Ecto neural progenitor cell (in vitro differentiated cells): ENCODE measurements around the gene TMEM163.
"Not testable (repeated sequence)": the region's sequence is repeated elsewhere in the genome, so short reads cannot be mapped to it uniquely, and the experiment has no call there.

Experiments
- DNase-seq: peaks from one replicate; pipeline ENCODE4 v3.0.0-alpha.2; 2018; ENCODE audit warnings: low spot score

TMEM163 gene

DNA sequence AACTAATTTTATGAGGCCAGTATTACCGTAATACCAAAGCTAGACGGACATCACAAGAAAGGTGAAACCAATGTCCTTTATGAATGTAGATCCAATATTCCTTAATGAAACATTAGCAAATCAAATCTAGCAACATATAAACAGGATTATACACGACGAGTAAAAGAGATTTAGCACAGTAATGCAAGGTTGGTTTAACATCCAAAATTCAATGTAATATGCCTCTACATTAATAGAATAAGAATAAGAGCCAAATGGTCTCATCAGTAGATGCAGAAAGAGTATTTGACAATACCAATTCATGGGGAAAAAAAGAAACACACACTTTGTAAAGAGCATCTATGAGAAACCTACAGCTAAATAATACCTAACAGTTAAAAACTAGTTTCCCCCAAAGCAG is 99.5 kb downstream of the TMEM163 start:
- DNase-seq, result no peak

DNA sequence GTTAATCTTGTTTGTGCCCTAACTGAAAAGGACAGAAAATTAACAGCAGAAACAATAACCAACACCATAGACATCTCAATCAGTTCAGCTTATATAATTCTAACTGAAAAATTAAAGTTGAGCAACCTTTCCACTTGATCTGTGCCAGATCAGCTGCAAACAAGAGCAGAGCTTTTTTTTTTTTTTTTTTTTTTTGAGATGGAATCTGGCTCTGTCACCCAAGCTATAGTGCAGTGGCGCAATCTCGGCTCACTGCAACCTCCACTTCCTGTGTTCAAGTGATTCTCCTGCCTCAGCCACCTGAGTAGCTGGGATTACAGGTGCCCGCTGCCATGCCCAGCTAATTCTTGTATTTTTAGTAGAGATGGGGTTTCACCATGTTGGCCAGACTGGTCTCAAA is 103.3 kb downstream of the TMEM163 start:
- not testable (repeated sequence) for DNase-seq

DNA sequence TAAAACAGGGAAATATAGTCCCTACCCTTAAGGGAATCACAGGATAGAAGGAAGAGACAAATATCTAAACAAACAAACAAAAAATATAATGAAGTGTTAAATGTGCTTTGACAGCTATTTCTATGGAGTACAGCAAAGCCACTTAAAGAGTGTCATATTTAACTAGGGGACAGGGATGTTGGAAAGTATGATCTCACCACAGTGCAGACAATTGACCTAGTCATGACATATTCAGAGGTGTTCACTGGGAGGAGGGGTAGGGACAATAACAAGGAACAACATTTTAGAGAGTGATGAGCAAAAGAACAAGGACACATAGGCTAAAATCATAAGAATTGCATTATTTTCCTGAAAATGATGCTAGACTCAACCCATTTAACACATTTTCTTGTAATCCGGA is 107.5 kb downstream of the TMEM163 start:
- no peak for DNase-seq

DNA sequence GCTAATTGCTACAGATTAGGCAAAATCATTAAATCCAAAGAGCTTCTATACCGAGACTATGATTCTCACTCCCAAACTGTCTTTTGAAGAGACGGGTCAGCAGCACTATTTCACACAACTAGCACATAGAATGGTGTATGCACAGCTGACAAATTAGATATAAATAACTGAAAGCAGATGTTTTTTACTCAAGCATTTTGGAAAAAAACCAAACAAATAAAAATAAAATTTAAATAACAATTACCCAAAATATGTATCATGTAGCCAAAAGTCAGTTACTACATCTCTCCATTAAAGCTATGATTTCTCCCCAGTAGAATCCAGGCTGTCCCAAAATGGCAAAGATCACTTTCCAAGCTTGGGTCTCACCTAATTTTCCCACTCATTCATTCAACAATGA is 107.9 kb downstream of the TMEM163 start:
- DNase-seq, result no peak

DNA sequence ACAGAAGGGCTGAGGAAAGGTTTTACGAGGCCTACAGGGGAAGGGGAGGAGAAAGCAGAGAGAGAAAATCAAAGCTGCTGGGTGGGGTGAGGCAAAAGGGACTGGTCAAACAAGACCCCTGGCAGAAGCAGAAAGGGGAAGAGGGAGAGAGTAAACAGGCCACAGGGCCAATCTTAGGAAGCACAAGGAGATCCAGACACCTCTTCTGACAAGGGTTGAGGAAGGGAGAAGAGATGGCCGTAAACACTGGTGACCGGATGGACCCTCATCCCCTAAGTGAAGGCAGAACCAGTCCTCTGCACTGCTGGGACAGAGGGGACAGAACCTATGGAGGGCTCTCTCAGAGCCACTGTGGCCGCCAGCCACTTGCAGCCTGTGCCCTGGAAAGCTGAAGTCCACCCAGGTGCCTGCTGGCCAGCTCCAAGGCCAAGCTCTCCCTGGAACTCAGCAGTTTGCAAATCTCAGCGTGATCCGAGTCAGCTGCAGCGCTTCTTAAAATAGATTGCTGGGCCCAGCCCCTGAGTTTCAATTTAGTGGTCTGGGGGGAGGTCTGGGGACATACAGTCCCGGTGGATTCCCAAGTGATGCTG is 108.8 kb downstream of the TMEM163 start:
- DNase-seq, result no peak

DNA sequence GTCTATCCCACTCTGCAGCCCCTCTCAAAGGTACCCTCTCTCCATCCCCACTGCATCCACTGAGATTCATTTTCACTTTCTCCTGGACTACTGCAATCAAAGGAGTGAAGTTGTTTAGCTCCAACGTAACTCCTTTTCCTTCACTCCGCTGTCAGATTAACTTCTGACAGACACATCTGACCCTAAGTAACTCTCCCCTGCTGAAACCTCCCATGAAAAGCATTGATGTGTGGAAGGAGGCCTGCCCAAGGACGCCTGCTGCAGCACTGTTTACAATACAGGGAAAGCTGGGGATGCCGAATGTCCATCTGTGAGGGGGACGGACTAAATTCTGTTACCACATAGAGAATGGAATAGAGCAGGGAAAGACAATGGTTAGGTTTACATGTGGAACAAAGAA is 114.8 kb downstream of the TMEM163 start:
- no peak for DNase-seq

DNA sequence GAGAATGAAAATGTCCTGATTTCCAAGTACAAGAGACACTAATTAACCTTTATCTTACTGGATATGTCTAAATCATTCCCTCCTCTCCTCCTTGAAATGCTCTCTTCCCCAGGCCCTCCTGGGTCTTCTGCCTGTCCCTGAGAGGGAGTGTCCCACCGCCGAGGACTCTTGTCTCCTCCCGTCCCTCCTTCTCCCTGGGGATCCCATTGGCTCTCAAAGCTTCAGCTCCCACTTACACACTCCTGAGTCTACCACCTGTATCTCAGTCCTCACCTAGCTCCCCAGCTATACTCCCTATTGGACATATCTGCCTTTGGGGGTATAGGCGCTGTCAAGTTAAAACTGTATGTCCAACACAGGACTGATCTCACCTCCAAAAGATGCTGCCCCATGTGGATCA is 116.1 kb downstream of the TMEM163 start:
- peak; percentile 11 for DNase-seq

DNA sequence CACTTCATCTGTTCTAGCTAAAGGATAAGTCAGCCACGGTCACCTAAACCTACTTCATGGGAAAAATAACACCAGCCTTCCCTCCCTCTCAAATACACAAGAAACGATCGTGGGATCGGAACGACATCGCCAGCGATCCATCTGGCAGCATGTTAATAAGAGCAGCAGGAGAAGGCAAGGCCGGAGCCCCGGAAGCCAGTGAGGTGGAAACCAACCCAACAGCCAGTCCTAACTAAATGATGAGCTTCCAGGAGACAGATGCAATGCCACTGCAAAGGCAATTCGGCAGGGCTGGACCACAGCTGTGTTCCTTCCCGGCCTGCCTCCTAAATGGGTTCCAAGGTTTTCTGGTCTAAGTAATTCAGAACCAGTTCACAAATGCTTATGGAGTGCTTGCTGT is 117.5 kb downstream of the TMEM163 start:
- DNase-seq, result peak; percentile 27

DNA sequence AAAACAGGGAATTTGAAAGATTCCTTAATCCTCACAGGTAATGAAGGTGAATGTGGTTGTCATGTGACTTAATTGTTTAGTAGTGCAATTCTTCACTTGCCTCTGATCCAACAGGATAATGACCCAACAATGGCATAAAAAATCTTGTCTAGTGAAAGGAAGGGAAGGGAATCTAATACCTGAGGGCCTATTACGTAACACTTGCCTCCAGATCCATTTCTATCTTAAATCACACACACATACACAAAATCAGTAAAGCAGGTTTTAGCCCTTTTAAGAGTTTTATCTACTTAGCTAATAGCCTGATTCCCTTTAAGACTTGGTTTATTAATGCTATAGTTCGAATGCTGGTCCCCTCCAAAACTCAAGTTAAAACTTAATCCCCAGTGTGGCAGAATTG is 118.6 kb downstream of the TMEM163 start:
- DNase-seq, result no peak

DNA sequence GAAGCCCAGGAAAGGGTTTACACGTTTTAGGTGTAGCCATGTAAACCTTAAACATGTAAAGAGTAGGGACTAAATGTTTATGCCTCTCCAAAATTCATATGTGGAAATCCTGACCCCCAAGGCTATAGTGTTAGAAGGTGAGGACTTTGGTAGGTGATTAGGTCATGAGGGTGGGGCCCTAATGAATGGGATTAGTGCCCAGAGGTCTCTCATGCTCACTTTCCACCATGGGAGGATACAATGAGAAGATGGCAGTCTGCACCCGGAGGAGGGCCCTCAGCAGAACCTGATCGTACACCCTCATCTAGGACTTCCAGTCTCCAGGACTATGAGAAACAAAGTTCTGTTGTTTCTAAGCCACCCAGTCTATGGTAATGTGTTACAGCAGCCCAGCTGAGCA is 119.6 kb downstream of the TMEM163 start:
- peak; percentile 7 for DNase-seq

DNA sequence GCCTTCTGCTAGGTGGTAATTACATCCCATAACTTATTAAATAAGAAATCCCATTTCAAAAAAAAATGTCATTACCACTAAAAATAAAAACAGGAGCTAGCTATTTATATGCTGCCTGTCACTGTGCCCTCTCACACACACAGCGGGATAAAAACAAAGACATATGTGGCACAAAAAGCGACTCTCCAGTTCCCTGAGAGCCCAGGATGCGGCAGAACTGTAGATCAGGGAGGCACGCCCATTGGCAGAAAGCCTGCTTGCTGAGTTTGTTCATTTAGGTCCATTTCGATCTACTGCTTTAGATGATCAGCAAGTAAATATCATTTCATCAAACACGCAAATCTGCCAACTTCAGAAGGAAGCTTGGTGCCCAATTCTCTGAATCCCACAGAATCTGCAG is 124.4 kb downstream of the TMEM163 start:
- DNase-seq, result no peak

DNA sequence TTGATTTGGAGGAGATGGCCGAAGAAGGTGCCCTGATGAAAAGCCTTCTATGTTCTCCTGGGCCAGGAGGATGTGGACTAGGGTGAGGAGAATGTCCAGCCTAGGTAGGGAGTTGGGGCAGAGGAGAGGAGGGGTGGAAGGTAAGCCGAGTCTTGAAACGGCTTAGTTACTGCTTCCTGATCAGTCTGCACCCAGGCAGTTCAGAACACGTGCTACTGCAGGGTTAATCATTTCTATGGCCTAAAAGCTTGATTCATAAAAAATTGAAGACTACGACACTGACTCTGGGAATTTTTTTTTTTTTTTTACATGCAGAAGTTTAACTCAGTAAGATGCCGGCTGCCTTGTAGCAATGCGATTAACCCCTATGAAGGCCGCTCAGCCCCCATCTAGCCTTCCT is 125.3 kb downstream of the TMEM163 start:
- no peak for DNase-seq

DNA sequence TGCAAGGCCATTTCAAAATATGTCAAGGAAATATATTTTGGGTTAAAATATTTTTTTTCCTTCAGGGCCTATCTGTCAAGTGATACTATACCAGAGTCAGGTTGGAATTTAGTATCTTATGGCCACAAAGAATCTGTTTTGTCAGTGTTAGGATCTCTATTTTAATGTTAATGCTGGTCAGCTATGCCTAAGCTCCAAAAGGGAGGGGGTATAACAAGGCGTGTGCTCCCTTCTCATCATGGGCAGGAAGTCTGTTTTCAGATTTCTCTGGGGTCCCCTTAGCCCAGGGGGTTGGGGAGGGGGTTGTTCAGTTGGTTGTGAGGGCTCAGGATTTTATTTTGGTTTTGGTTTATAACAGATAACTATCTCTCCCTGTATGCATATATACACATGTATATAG is 126.4 kb downstream of the TMEM163 start:
- no peak for DNase-seq

DNA sequence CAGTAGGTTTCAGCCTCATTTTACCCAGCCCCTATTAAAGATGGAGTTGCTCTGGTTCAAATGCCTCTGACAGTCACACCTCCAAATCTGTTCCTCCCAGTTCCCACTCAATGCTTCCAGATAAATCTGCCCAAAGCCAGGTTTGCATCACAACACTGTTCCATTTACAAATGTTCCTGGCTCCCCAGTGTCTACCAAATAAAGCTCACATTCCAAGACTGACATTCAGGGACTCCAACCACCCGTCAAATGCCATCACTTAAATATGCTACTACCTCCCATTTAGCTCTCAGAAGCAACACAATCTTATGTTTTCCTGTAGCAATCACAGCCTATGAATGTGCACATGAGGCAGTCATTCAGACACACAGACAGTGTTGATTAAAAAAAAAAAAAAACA is 127.3 kb downstream of the TMEM163 start:
- DNase-seq, result no peak

DNA sequence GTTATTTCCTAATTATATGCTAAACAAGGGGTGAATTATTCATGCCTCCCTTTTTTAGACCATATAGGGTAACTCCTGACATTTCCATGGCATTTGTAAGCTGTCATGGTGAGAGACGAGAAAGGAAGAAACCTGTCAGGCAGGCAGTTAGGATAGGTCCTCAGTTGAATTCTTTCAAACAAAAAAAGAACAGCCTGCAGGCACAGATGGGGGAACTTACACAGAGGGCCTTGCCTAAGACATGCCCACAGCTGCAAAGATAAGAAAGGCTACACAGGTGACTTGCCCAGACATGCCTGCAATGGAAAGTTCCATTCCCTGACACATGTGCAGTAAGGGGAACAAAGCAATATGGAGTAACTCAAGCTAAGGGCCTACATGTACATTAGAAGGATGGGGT is 128.1 kb downstream of the TMEM163 start:
- DNase-seq, result no peak

DNA sequence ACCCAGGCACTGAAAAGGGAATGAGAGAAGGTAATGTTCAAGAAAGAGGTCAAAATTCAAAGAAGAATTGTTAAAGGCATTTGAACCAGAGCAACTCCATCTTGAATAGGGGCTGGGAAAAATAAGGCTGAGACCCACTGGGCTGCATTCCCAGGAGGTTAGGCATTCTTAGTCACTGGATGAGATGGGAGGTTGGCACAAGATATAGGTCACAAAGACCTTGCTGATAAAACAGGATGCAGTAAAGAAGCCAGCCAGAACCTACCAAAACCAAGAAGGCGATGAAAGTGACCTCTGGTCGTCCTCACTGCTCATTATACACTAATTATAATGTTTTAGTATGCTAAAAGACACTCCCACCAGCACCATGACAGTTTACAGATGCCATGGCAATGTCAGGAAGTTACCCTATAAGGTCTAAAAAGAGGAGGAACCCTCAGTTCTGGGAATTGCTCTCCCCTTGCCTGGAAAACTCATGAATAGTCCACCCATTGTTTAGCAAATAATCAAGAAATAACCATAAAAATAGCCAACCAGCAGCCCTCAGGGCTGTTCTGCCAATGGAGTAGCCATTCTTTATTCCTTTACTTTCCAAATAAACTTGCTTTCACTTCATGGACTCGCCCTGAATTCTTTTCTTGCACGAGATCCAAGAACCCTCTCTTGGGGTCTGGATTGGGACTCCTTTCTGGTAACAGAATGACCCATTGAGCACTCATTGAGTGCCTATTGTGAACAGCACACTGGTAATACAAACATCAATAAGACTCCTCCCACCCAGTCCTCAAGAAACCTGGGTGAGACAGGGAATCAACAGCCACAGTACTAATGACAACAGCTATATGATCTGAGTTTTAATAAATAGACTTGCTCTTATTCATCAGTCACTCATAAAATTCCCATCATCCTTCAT is 129.4 kb downstream of the TMEM163 start:
- not testable (repeated sequence) for DNase-seq

DNA sequence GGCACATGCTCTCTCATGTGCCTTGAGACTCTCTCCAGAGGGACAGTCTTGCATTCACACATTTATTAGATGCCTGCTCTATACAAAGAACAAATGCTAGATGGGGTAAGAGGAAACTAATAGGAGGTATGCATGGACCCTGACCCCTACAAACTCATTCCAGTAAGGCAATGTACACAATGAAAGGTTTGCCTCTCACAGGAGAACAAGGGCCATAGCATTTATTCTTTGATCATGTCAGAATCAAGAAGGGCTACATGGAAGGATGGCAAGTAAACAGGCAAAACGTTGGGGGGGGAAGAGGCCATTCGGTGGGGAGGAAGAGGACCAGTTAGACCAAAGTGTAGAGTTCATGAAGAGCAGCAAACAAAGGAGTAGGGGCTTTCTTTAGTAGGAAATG is 130.2 kb downstream of the TMEM163 start:
- DNase-seq, result no peak

DNA sequence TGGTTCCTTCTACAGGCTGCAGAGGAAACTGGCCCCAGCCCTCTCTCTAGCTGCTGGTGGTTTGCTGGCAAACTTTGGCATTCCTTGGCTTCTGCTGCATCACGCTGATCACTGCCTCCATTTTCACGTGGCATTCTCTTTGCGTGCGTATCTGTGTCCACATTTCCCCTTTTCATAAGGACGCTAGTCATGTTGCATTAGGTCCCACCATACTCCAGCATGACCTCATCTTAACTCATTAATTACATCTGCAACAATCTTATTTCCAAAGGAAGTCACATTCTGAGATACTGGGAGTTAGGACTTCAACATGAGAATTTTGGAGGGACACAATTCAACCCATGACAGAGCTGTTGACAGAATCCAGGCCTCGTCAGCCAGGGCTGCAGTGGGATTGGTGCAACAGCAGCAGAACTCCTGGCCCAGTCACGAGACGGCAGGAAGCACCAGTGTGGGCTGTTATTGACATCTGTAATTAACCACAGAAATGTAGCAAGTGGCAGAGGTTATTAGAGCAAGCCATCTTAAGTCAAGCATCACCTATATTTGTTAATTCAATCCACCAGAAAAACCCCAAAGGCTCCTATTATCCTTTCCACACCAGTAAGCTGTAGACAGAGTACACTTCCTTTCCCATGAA is 132.4 kb downstream of the TMEM163 start:
- DNase-seq, result no peak

DNA sequence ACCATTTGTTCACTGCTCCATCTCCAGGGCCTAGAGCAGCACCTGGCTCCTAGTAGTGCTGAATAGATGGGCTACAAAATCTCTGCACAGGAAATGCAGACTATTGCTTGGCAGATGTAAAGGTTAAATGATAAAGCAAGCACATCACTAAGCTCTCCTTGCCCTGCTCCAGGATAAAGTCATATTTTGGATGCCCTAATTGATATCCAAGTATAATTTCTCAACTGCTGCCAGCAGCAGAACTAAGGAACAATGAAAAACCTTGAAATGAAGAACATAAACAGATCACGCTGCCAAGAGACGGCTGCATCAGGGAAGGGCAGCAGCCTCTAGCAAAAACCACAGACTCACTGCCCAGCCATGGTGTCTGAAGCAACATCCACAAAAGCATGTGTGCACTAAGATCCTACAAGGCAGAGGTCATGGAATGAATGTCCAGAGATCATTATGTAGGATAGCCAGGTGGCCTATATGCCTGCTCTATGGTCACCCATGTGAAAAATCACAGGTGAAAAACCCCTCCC is 134.7 kb downstream of the TMEM163 start:
- DNase-seq, result no peak

DNA sequence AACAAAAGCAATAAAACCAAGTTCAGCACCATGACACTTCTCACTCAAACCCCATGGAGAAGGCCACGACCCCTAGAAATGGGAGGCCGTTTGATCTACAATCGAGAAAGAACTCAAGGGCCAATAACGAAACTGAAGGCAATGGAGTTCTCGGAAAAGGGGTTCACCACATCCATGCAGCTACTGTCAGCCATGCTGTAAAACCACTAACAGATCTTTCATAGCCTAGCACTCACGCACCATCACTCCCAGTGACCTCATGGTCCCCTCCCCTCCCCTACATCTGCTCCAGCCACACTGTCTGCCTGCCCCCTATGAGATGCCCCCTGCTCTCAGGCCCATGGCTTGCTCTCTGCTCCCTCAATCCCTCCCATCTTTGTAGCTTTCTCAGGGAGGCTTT is 135.3 kb downstream of the TMEM163 start:
- DNase-seq, result no peak

DNA sequence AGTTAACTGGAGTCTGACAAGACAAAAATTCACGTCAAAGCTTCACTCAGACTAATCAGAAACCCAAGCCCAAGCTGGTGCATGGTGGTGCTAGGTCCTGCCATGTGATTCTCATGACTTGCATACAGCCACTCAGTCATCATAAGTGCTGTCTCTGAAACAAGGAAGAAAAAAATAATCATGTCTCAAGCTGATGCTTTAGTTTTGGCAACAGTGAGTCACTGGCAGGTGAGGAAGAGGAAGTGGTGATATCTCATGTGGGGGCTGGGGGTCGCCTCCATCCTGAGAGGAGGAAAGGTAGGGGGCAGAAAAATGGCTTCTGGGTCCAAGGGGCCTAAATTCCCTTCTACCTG is 136.3 kb downstream of the TMEM163 start:
- no peak for DNase-seq

DNA sequence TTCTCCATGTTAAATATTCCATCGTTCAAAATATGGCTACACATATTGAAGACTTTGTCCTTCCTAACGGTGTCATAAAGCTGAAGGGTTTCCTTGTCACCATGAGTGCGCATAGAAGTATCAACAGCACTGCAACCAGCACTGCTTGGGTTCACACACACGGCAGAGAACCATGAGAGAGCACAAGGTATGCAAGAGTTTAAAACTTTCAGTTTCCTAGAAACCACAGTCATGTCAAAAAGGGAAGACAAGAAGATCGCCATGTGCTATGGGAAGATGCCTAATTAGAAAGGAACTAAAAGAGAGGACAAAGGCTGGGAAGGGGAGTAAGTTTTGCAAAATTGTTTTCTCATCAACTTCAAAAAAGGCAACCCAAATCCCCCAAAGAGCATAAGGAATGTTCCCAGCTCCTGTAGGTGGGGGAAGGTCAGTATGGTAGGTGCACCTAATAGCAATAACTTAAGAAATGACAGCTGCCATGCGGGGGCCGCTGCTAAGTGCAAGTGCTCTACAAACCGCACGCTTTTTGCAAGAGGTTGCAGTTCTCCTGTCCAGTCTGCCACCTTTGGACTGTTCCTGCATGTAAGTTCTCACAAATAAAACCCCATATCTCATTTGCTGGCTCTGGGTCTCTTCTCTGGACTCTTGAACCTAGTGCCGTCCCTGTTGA is 136.8 kb downstream of the TMEM163 start:
- no peak for DNase-seq

DNA sequence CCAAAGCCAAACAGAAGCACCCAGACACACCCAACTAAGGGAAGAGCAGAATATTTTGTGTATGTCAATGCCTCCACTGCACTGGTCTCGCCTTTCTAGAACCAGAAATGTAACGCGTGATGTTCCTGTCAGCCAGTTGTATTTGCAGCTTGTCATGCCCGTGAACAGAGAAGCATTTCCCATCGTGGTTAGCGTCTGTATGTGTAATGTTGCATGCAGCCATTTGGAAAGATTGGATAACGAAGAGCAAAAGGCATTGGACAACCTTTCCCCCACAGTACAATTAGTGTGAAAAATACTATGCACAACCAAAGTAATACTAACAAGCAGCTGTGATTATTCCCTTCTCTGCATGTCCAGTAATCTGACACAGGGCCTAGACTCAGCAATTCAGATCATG is 140.5 kb downstream of the TMEM163 start:
- DNase-seq, result no peak
